HG03095 (cell line): ENCODE data around the gene PLEKHG7.
"Not testable (repeated sequence)": the region's sequence is repeated elsewhere in the genome, so short reads cannot be mapped to it uniquely, and the experiment has no call there.

Source experiments
- ATAC-seq: cut with Tn5 transposase; IDR thresholded peaks from one replicate; pipeline ENCODE4 v1.9.1; 2021; ENCODE audit warnings: moderate library complexity; ENCODE audit not compliant: unreplicated experiment

PLEKHG7 gene

DNA sequence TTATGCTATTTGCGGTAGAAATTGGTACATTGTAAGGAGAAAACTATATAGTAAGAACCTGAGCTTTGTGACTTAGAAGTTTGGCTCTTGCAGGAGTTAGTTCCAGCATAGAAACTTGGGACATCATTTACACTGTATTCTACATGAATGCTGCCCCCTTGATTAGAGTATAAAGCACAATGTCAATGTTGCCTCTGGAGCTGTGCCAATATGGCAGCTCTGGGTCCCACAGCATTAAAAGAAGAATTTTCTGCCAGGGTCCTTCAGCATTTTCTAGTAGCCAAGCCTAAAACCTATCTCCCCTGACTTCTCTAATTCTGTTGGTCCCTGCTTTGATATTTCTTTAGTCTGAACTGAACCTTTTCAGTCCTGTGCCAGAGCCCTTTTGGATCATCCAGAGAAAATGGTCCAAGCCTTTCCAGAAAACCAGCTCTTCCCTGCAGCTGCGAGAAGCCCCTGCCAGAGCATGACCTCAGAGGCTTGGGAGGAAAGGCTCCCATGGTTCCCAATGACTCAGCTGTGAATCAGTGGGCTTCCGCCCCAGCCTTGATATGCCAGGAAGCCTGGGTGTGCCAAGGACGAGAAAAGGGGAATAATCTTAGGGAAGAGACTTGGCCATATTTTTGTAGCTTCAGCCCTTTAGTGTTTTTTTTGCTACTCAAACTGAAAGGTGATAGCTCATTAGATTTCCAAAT is 43.2 kb downstream of the PLEKHG7 start:
- no peak for ATAC-seq

DNA sequence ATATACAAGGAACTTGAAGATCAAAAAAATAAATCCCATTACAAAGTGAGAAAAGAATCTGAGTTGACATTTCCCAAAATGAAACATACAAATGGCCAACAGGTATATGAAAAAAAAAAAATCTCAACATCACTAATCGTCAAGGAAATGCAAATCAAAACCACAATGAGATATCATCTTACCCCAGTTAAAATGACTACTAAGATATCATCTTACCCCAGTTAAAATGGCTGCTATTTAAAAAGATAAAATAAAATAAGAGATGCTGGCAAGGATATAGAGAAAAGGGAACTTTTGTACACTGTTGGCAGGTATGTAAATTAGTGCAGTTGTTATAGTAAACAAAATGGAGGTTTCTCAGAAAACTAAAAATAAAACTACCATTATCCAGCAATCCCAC is 44.4 kb downstream of the PLEKHG7 start:
- no peak for ATAC-seq

DNA sequence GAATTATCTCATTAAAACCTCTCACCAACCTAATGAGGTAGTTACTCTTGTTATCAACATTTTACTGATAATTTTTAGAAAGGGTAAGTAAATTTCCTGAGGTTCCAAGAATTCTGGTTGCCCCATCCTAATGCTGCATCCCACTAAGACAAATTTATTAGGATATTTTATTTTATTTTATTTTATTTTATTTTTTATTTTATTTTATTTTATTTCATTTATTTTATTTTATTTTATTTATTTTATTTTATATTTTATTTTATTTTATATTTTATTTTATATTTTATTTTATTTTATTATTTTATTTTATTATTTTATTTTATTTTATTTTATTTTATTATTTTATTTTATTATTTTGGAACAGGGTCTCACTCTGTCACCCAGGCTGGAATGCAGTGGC is 46.9 kb downstream of the PLEKHG7 start:
- ATAC-seq, result not testable (repeated sequence)

DNA sequence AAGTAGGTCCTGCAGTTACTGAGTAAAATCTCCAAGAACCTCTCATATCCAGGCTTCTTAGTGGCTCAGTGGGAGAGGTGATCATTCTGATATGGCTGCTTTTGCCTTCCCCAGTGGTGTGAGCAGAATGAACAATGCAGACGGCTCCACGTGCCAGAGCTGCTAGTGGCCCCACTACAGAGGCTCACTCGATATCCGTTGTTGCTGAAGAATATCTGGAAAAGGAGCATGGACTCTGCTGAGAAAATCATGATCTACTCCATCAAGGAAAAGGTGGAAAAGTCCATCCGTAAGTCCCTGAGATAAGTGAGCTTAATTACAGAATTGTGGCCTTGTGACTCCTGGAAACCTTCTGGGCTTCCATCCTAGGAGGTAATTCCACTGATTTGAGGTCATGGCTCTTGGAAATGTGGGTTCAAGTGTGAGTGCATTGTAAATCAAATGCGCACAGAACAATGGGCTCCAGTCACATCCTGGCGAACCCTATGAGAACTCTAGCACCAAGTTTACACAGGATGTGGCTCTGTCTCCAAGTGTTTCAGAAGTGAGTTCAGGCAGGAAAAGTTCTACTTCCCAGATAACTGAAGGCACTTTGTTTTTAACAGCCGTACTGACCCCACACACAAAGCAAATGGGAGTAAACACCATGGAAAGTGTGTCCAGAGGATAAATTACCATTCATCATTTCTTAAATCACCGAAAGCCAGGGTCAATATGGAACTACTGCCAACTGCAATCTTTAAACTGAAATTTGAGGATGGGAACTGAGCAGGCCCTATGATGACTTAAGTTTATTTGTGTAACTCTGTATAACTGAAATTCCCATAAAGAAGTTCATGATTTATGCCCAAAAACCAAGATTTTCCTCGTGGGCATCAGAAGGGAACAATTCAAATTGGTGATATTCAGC is 51.4 kb downstream of the PLEKHG7 start:
- ATAC-seq, result no peak

DNA sequence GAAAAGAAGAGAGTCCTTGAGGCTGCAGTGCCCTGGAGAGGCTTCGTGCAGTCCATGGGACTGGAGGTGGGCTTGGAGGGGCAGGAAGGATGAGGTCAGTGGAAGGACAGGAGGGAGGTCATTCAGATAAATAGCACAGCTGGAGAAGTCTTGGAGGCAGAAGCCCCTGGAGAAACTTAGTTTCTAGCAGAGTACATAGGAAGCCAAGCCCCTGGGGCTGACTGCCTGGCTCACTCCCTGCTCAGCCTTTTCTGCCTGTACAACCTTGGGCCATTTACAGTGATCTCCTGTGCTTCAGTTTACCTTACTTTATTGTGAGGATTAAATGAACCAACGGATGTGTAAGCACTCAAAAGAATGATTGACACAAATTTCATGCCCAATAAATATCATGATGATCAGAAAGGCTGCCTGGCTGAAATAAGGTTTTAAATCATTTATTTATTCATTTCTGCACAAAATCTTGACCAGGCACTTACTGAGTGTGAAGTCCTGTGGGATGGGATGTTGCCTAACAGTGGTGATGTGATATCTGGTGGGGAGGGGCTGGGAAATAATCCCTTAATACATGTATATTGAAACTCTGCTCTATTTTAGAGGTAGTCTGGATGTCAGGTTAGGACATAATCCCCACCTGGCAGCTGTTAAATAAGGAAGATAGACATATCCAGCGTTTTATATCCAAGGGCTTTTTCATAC is 54.3 kb downstream of the PLEKHG7 start:
- no peak for ATAC-seq

DNA sequence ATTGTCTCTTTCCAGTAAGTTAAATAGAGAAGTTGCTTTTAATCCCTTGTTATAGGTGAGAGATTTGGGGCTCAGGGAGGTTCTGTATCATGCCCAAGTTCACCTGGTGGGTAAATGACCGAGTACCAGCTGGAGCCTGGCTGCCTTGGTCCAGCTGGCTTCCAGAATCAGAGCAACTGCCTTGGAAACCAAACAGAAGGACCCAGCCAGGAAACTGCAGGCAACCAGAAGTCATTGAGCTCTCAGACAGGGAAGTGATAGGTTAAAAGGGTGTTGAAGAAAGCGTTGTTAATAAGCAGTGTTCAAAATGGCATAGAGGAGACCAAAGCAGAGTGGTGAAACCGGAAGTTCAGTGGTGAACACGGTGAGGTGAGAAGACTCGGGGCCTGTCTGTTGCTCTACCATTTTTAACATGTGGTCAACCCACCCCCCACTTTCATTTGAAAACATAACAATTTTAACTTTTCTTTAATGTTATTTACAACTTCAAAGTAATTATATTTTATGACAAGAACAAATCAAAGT is 54.9 kb downstream of the PLEKHG7 start:
- ATAC-seq, result no peak

DNA sequence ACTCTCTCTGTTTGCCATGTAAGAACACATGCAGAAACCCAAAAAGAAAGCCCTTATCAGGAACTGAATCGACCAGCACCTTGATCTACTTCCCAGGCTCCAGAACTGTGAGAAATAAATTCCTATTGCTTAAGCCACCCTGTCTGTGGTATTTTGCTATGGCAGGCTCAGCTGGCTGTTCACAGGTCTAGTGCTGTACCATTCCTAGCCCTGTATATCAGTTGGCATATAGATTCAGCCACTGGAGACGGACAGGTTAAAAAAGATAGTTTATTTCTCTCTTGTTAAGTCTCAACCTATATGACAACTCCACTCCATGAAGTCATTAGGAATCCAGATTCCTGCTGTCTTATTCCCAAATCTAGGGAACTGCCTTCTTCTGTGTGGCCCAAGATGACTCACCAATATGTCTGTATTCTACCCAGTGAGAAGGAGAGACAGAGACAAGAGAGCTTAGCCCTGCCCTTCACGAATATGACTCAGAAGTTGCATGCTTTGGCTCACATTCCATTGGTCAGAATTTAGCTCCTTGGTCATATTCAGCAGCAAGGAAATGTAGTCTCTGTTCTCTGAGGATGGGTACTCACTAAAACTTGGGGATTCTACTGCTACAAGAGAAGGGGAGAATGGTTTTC is 57.0 kb downstream of the PLEKHG7 start:
- ATAC-seq, result no peak

DNA sequence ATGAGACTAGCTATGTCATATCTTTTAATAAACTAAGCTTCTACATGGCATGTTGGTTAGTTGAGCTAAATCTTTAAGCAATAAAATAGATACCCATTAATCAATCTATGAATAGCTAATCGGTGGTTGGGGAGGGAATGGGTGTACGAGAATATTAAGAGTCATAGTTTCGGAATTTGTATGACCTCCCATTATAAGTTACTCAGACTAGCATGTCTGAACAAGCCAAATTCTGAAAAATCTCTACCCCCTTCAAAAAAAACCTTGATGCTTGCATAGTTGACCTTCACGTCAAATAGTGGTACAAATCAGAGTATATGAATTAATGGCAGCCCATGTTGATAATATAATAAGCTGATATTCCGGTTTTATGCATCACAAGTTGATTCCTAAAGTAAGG is 60.0 kb downstream of the PLEKHG7 start:
- ATAC-seq, result no peak

DNA sequence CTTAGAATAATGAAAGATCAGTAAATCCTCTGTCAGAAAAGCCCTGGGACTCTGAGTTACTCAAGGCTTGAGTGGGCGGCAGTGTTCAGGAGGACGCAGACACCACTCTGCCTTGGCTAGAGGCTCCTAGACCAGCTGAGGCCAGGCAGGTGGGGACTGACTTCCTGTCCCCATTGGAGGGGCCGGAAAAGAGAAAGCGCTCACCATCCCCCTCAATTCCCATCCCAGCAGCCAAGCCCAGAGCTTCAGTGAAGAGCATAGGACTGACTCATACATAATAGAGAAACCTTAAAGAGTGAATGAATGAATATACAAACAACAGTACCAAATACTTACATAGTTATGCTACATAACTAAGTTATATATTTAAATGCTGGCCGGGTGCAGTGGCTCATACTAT is 62.0 kb downstream of the PLEKHG7 start:
- no peak for ATAC-seq

DNA sequence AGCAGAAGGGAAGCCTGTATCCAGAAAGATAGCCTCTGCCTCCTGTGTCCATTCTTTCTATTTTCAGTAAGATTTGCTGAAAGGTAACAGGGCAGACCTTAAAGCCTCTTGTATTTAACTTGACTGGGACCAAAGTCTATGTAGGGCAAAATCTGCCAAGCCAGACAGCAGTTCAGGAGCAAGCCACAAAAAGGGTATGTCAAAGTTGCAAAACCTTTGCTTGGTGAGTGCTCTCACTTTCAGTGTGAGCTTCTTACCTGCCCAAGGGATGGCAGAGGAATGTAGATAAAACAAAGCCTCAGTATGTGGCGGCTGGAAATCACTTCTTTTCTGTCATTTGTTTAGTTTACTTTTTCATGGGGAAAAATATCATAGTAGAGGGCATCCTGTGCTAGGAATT is 63.1 kb downstream of the PLEKHG7 start:
- no peak for ATAC-seq

DNA sequence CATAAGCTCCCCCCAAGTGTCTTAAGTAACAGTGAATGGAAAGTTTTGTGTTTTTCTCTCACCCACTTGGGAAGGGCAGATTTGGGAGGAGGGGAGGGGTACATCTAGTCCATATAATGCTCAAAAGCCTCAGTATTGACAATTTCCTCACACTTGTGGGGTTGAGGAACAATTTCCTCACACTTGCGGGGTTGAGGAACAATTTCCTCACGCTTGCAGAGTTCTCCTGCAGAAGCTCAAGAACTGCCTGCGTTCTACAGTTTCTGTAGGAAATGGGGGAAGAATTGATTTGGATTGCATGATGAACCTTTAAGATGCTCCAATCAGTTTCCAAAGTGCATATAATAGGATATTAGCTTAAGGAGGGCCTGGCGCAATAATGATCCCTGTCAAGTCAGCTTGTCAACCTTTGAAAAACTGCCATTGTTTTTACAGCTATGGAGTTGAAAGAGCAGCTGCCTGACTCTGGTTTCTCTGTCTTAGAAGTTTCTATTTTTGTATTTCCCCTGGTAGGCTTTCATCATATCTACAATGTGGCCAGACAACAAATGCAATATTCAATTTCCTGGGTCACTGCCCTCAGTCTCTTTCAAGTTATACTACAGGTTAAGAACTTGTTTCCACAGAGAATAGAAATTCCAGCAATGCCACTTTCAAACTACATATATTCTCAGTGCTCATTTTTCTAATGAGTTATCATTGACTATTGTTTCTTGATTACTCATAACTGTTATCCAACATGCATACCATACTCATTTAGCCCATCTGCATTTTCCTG is 66.5 kb downstream of the PLEKHG7 start:
- peak; percentile 86 for ATAC-seq

DNA sequence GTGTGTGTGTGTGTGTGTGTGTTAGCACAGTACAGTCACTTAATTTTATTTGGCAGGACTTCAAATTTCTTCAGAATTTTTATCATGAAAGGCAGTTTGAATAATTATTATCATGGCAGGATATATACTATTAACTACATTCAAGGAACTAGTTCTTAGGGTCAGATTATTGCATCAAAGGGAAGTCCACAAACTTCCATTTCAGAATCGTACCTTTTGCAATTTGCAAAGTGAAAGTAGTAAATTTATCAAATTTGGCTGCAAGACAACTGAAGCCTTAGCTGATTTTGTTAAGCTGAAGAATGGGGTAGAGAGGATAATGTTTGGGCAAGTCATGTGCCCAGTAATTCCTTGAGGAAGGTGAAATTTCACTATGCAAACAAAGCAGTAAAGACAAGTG is 68.2 kb downstream of the PLEKHG7 start:
- ATAC-seq, result no peak

DNA sequence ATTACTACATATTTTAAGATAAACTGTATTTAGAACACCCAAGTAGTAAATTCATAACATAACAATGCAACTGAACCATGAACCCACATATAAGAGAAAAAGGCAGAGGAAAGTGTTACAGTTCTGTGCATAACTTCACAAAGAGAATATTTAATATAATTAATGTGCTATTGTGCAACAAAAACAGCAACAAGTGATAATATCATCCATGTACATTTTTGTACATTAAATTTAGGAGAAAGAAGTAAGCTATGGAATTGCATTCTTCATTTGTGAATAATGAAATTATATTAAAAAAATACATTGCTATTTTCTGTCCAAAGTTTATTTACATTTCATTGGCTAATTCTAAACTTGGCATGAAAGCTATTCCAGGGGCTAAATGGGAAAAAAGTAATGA is 72.6 kb downstream of the PLEKHG7 start:
- no peak for ATAC-seq

DNA sequence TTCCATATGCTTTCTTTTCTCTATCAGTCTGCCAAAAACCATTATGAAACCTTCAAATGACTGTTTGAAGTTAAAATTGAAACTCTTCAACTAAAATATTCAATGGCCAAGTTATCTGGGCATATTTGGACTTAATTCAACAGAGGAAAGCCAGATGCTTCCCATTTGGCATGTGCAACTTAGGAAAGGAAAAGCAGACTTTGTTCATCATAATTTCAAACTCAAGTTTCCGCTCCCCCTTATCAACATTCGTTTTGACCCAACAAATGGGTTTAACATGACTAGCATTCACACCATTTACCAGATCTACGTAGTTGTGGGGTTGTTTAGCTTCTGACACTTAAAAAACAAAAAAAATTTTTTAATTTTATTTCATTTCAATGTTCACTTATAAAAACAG is 75.7 kb downstream of the PLEKHG7 start:
- ATAC-seq, result no peak

DNA sequence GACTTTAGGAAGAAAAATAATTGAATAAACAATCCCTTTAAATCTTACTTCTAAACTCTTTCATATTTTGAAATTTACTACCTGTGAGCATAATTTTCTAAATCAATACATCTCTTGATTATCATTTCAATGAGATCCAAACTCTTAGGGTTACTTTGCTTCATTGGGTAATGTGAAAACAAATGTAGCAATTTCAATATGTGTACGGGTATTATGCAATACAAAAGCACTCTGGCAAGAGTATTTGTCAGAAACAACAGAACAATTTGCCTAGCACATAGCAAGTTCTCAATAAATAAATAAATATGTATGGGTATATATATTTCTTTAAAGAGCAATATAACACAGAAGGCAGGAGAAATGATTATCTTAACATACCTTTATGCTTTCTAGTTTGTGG is 77.1 kb downstream of the PLEKHG7 start:
- ATAC-seq, result no peak

DNA sequence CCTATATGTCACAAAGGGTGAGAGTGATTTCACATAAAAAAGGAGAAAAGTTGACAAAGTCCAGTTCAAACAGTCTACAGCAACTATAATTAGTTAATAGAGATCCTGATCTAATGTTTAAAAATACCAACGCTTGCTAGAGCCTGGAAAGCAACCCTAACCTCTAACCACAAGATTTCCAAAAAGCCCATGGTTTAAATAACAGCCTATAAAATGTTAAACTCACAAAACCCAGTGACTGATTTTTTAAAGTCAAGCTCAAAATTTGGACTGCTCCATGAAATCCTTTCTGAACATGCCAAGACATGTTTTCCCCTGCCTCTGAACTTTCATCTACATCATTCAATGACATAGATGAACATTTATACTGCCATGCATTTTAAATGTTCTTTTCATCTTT is 81.6 kb downstream of the PLEKHG7 start:
- ATAC-seq, result no peak

DNA sequence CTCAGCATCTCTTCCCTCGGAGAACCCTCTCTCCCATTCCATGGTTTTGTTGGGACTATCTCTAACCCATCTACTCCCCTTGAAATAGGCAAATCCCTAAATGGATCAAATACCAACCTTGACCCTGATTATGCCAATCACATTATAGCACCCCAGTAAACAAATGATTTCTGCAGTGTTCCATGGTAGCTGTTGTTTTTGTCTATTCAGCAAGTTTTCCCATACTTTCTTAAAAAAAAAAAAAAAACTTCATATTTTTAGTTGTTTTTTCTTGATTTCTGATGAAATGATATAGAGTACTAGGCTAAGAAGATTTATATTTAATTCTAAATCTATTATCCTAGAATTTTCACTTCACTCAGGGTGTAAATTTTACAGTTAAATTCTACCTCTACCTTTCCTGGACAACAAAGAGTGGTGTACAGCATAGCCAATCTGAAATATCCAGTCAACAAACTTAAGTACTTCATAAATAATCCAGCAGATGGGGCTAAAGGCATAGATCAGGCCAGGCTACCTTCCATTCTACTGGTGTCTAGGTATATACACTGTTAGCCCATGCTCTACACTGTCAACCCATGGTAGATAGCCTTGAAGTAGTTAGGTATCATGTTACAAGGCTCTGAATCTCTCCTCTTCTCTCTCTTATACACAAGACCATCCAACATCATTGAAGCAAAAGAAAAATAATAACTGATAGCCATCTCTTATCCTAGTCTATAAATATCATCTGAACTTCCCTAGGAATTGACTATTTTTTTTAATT is 82.2 kb downstream of the PLEKHG7 start:
- ATAC-seq, result peak; percentile 97

DNA sequence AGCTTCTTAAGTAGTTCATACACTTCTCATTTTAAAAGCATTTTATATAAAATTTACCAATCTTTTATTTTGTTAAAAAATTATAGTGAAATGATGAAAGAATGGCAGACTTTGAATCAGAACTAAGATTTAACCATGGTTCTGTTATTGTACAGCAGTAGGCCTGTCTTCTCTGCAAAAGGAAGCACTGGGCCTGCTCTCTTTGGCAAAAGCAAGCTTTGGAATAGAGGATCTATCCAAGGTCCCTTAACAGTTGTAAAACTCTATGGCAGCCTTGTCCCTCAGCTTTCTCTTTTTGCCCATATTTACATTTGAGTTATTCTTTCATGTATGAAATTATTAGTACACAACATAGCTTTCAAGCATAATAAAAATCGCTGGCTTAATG is 82.8 kb downstream of the PLEKHG7 start:
- ATAC-seq, result no peak

DNA sequence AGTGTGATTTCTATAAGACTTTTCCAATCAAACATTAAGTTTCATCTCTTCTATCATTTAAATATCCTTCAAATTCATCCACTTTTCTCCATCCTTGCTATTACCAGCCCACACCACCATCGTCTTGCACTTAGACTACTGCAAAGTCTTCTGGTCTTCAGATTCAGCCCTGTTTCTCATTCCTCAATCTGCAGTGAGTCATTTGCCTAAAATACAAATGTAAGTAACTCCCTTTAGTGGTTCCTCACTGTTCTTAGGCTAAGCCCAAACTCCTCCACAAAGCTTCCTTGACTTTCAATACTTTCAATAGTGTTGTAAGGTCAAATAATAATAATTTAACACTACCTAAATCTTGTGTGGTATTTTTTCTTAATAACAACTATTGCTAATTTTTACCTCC is 83.3 kb downstream of the PLEKHG7 start:
- ATAC-seq, result no peak

DNA sequence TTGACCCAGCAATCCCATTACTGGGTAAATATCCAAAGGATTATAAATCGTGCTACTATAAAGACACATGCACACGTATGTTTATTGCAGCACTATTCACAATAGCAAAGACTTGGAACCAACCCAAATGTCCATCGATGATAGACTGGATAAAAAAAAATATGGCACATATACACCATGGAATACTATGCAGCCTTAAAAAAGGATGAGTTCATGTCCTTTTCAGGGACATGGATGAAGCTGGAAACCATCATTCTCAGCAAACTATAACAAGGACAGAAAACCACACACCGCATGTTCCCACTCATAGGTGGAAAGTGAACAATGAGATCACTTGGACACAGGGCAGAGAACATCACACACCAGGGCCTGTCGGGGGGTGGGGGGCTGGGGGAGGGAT is 91.6 kb downstream of the PLEKHG7 start:
- ATAC-seq, result not testable (repeated sequence)
